MCF 10A (cell line): Measurements from ENCODE around the gene GORAB. TPM values are rescaled to one million over a fixed set of nuclear protein-coding genes. Genes with fewer than 3 reads are reported as not detected.

Experiments used
- BruUV-seq: library from RNA; stranded (reverse); fragments of 400-500 nt; replicated peaks from 2 replicates; lab custom pipeline; 2021; lab: Mats Ljungman, UMichigan
- CTCF ChIA-PET: fragments of 300-600 bp; sonication (Branson Sonifier 250); formaldehyde crosslinking; extraction: SDS; loops from one replicate; lab custom pipeline; 2021; ENCODE audit warnings: antibody characterized with exemption, inconsistent platforms; lab: Yijun Ruan, JAX
- POLR2A ChIA-PET: fragments of 300-600, 350-650 bp; sonication (Branson Sonifier 250); formaldehyde crosslinking; extraction: SDS; loops from one replicate; lab custom pipeline; 2020; ENCODE audit warnings: antibody characterized with exemption, inconsistent platforms; lab: Yijun Ruan, JAX
- DNase-seq: peaks from one replicate; pipeline ENCODE4 v3.0.0-alpha.2; 2018; ENCODE audit not compliant: unreplicated experiment
- H3K27ac Mint-ChIP-seq: one replicate; pipeline ENCODE4 v1.8.0; 2022; ENCODE audit warnings: mild to moderate bottlenecking, low read depth, mixed read lengths; ENCODE audit not compliant: unreplicated experiment
- H3K27me3 Mint-ChIP-seq: one replicate; pipeline ENCODE4 v1.8.0; 2022; ENCODE audit warnings: mixed read lengths; ENCODE audit not compliant: insufficient read depth, unreplicated experiment
- H3K36me3 Mint-ChIP-seq: one replicate; pipeline ENCODE4 v1.8.0; 2022; ENCODE audit warnings: mild to moderate bottlenecking, moderate library complexity, mixed read lengths; ENCODE audit not compliant: insufficient read depth, unreplicated experiment
- H3K4me1 Mint-ChIP-seq: one replicate; pipeline ENCODE4 v1.8.0; 2022; ENCODE audit warnings: mixed read lengths; ENCODE audit not compliant: insufficient read depth, unreplicated experiment
- H3K4me3 Mint-ChIP-seq: one replicate; pipeline ENCODE4 v1.8.0; 2022; ENCODE audit warnings: mild to moderate bottlenecking, moderate library complexity, mixed read lengths; ENCODE audit not compliant: unreplicated experiment
- H3K9me3 Mint-ChIP-seq: one replicate; pipeline ENCODE4 v1.8.0; 2022; ENCODE audit warnings: mixed read lengths; ENCODE audit not compliant: unreplicated experiment
- intact Hi-C: fragments of 100-400 bp; cut with micrococcal nuclease; formaldehyde crosslinking; loops from 2 replicates; pipeline ENCODE4 v1.14.1; 2022
- total RNA-seq: library from RNA; stranded (reverse); gene quantifications from 2 replicates; pipeline ENCODE4 v1.2.3, GENCODE V29; 2022
- TF ChIP-seq, protein P1 (sequence below): fragments of 200-600 bp; IDR thresholded peaks from one replicate; pipeline ENCODE4 v1.8.0; 2022; ENCODE audit warnings: antibody characterized with exemption, mild to moderate bottlenecking; ENCODE audit not compliant: unreplicated experiment

GORAB gene
- total RNA-seq, 1 experiment from 2014 or later, result 14.0 TPM

DNA sequence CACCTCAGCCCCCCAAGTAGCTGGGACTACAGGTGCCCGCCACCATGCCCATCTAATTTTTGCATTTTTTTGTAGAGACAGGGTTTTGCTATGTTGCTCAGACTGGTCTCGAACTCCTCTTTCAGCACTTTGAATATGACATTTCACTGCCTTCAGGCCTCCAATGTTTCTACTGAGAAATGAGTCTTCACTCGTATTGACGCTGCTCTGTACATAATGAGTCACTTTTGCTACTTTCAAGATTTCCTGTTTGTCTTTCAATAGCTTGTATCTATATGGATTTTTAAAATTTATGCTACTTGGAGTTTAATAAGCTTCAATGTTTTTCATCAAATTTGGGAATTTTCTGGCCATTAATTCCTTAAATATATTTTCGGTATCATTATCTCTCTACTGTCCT lies 64.7 kb downstream of the GORAB start:
- no peak overlapping the region for H3K4me3 Mint-ChIP-seq
- peak; percentile 25 for DNase-seq
- peaks cover 4% of the 10 kb centered on the region for H3K4me1 Mint-ChIP-seq
- intact Hi-C loops, result no loop called here
- H3K36me3 Mint-ChIP-seq, result no peaks in the 10 kb centered on the region
- POLR2A ChIA-PET, result no interaction called here
- no peaks in the 10 kb centered on the region for H3K9me3 Mint-ChIP-seq
- no peak overlapping the region for H3K27ac Mint-ChIP-seq
- no peaks in the 10 kb centered on the region for H3K27me3 Mint-ChIP-seq
- TF ChIP-seq, protein P1, sequence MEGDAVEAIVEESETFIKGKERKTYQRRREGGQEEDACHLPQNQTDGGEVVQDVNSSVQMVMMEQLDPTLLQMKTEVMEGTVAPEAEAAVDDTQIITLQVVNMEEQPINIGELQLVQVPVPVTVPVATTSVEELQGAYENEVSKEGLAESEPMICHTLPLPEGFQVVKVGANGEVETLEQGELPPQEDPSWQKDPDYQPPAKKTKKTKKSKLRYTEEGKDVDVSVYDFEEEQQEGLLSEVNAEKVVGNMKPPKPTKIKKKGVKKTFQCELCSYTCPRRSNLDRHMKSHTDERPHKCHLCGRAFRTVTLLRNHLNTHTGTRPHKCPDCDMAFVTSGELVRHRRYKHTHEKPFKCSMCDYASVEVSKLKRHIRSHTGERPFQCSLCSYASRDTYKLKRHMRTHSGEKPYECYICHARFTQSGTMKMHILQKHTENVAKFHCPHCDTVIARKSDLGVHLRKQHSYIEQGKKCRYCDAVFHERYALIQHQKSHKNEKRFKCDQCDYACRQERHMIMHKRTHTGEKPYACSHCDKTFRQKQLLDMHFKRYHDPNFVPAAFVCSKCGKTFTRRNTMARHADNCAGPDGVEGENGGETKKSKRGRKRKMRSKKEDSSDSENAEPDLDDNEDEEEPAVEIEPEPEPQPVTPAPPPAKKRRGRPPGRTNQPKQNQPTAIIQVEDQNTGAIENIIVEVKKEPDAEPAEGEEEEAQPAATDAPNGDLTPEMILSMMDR, result no peak
- no TSS peak for BruUV-seq
- CTCF ChIA-PET, result no interaction called here

DNA sequence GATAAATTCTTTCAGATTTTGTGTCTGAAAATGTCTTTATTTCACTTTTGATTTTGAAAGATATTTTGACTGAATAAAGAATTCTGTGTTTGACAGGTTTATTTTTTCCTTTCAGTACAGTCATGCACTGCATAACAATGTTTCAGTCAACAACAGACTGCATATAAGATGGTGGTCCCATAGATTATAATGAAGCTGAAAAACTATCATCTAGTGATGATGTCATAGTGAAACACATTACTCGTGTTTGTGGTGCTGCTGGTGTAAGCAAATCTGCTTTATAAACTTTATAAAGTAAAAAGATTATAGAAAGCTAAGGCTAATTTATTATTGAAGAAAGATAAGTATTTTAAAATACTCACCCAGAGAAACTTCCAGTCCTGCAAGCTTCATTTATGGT lies 66.7 kb downstream of the GORAB start:
- H3K4me3 Mint-ChIP-seq, result no peak overlapping the region
- DNase-seq, result no peak
- H3K36me3 Mint-ChIP-seq, result no peaks in the 10 kb centered on the region
- peaks cover 4% of the 10 kb centered on the region for H3K4me1 Mint-ChIP-seq
- H3K27ac Mint-ChIP-seq, result no peak overlapping the region
- H3K9me3 Mint-ChIP-seq, result peaks cover 7% of the 10 kb centered on the region
- no TSS peak for BruUV-seq
- ChIA-PET POLR2A (no interaction called here), CTCF (no interaction called here)
- TF ChIP-seq, protein P1, result no peak
- intact Hi-C loops, result no loop called here
- no peaks in the 10 kb centered on the region for H3K27me3 Mint-ChIP-seq

DNA sequence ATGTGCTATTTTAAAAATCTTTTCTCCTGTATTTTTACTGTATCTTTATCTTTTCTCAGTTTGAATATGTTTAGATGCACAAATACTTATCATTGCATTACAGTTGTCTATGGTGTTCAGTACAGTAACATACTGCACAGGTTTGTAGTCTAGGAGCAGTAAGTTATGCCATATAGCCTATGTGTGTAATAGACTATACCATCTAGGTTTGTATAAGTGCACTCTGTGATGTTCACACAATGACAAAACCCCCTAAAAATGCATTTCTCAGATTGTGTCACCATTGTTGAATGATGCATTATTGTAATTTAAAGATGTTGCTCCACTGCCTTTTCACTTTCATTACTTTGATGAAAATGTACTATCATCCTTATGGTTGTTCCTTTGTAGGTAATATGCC lies 67.1 kb downstream of the GORAB start:
- Mint-ChIP-seq H3K27ac (no peak overlapping the region), H3K9me3 (peaks cover 7% of the 10 kb centered on the region), H3K27me3 (no peaks in the 10 kb centered on the region), H3K4me1 (peaks cover 4% of the 10 kb centered on the region), H3K4me3 (no peak overlapping the region), H3K36me3 (no peaks in the 10 kb centered on the region)
- ChIA-PET CTCF (interaction anchor here (0.6 to 0.7 kb wide), 2 partner anchors 17 to 21 kb away, joined by 3 read pairs; no protein-coding TSS in a partner anchor), POLR2A (no interaction called here)
- BruUV-seq, result no TSS peak
- intact Hi-C loops, result no loop called here
- DNase-seq, result no peak
- TF ChIP-seq, protein P1, result no peak

DNA sequence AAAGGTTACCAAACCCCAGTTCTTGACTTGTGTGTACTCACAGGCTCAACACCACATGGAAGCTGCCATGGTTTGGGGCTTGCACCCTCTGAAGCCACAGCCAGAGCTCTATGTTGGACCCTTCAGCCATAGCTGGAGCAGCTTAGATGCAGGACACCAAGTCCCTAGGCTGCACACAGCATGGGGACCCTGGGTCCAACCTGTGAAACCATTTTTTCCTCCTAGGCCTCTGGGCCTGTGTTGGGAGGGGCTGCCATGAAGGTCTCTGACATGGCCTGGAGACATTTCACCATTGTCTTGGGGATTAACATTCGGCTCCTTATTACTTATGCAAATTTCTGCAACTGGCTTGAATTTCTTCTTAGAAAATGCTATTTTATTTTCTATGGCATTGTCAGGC lies 69.9 kb downstream of the GORAB start:
- intact Hi-C loops, result no loop called here
- no TSS peak for BruUV-seq
- H3K27ac Mint-ChIP-seq, result no peak overlapping the region
- H3K9me3 Mint-ChIP-seq, result peaks cover 7% of the 10 kb centered on the region
- CTCF ChIA-PET, result no interaction called here
- TF ChIP-seq, protein P1, result no peak
- no peaks in the 10 kb centered on the region for H3K27me3 Mint-ChIP-seq
- no peaks in the 10 kb centered on the region for H3K36me3 Mint-ChIP-seq
- H3K4me1 Mint-ChIP-seq, result peaks cover 4% of the 10 kb centered on the region
- POLR2A ChIA-PET, result no interaction called here
- DNase-seq, result no peak
- H3K4me3 Mint-ChIP-seq, result no peak overlapping the region

Other genes with a start within 250 kb of the GORAB start
- not detected in 2 replicates for gene PRRX1, start 132.0 kb downstream of the GORAB start, total RNA-seq